ENCODE results near the gene LRFN5.

The LRFN5 gene

GRCh38 chr14:41773536-41774279 lies 167.0 kb downstream of the LRFN5 start:
- TF ChIP-seq CTCF (IDR thresholded peaks at IDR 0.05; ENCODE audit: unreplicated experiment in 3 of 3) = no peak
- Mint-ChIP-seq H3K27me3 (ENCODE audit: low read depth) (no peaks in the 10 kb centered on the region), H3K4me3 (no peak overlapping the region), H3K27ac (peak overlapping the region in 1 of 3 experiments; percentile 14), H3K9me3 (no peaks in the 10 kb centered on the region), H3K36me3 (ENCODE audit: low read depth) (peaks cover 19% of the 10 kb centered on the region), H3K4me1 (peaks cover 10% of the 10 kb centered on the region)

- Mint-ChIP-seq H3K9me3 (no peaks in the 10 kb centered on the region), H3K27me3 (ENCODE audit: low read depth) (no peaks in the 10 kb centered on the region), H3K4me1 (peaks cover 3% of the 10 kb centered on the region), H3K36me3 (ENCODE audit: low read depth) (no peaks in the 10 kb centered on the region), H3K4me3 (no peak overlapping the region), H3K27ac (peak overlapping the region in 2 of 3 experiments; percentile 0 to 24)
- TF ChIP-seq CTCF (IDR thresholded peaks at IDR 0.05; ENCODE audit: unreplicated experiment in 3 of 3) = no peak
Measured at GRCh38 chr14:41782511-41782910, 175.8 kb downstream of the LRFN5 start.

- Mint-ChIP-seq H3K4me1 (peaks cover 3% of the 10 kb centered on the region), H3K4me3 (no peak overlapping the region), H3K27me3 (ENCODE audit: low read depth) (no peaks in the 10 kb centered on the region), H3K36me3 (ENCODE audit: low read depth) (no peaks in the 10 kb centered on the region), H3K27ac (peak overlapping the region in 1 of 3 experiments; percentile 0), H3K9me3 (no peaks in the 10 kb centered on the region)
- TF ChIP-seq CTCF (IDR thresholded peaks at IDR 0.05; ENCODE audit: unreplicated experiment in 3 of 3) = no peak
Measured at GRCh38 chr14:41783403-41783802, 176.7 kb downstream of the LRFN5 start.

- no peak overlapping the region for H3K27ac Mint-ChIP-seq
- H3K27me3 Mint-ChIP-seq (ENCODE audit: low read depth) = no peaks in the 10 kb centered on the region
- H3K9me3 Mint-ChIP-seq = no peaks in the 10 kb centered on the region
- peaks cover 3% of the 10 kb centered on the region for H3K4me1 Mint-ChIP-seq
- no peak for TF ChIP-seq CTCF (IDR thresholded peaks at IDR 0.05; ENCODE audit: unreplicated experiment in 3 of 3)
- H3K36me3 Mint-ChIP-seq (ENCODE audit: low read depth) = no peaks in the 10 kb centered on the region
- H3K4me3 Mint-ChIP-seq = no peak overlapping the region
Measured at GRCh38 chr14:41785696-41786095, 179.0 kb downstream of the LRFN5 start.

- H3K4me3 Mint-ChIP-seq = no peak overlapping the region
- TF ChIP-seq CTCF (IDR thresholded peaks at IDR 0.05; ENCODE audit: unreplicated experiment in 3 of 3) = no peak
- no peaks in the 10 kb centered on the region for H3K4me1 Mint-ChIP-seq
- no peak overlapping the region for H3K27ac Mint-ChIP-seq
- H3K27me3 Mint-ChIP-seq (ENCODE audit: low read depth) = no peaks in the 10 kb centered on the region
- no peaks in the 10 kb centered on the region for H3K36me3 Mint-ChIP-seq (ENCODE audit: low read depth)
- H3K9me3 Mint-ChIP-seq = no peaks in the 10 kb centered on the region
Measured at GRCh38 chr14:41799817-41800216, 193.1 kb downstream of the LRFN5 start.

GRCh38 chr14:41805633-41806032 lies 199.0 kb downstream of the LRFN5 start:
- TF ChIP-seq CTCF (IDR thresholded peaks at IDR 0.05; ENCODE audit: unreplicated experiment in 3 of 3) = no peak
- H3K36me3 Mint-ChIP-seq (ENCODE audit: low read depth) = no peaks in the 10 kb centered on the region
- no peaks in the 10 kb centered on the region for H3K27me3 Mint-ChIP-seq (ENCODE audit: low read depth)
- no peak overlapping the region for H3K4me3 Mint-ChIP-seq
- H3K4me1 Mint-ChIP-seq = no peaks in the 10 kb centered on the region
- H3K27ac Mint-ChIP-seq = no peak overlapping the region
- no peaks in the 10 kb centered on the region for H3K9me3 Mint-ChIP-seq

All from nephron (organoid).